Cardiac muscle cell (in vitro differentiated cells and primary cell): ENCODE data around the gene KDSR. TPM values are rescaled to one million over a fixed set of nuclear protein-coding genes. Genes with fewer than 3 reads are reported as not detected.
A peak's percentile ranks its signal among the peaks of the same experiment; 100 is the strongest.

Experiments used
- DNase-seq, 2 donors: peaks; one replicate each; pipeline versions ENCODE4 v3.0.0 to v3.0.0-alpha.2; 2010 to 2017; ENCODE audit warnings: low read depth in 1 of 2, low spot score in 1 of 2
- H3K27ac ChIP-seq: fragments of 200-600 bp; sonication (generic); 2 replicates; pipeline ENCODE4 v1.5.1; 2016
- H3K27me3 ChIP-seq: fragments of 200-600 bp; sonication (generic); 2 replicates; pipeline ENCODE4 v1.6.0; 2016; ENCODE audit warnings: control low read depth
- H3K36me3 ChIP-seq: fragments of 200-600 bp; sonication (generic); 2 replicates; pipeline ENCODE4 v1.5.1; 2016; ENCODE audit warnings: control low read depth
- H3K4me1 ChIP-seq: fragments of 200-600 bp; sonication (generic); 2 replicates; pipeline ENCODE4 v1.8.1; 2017; ENCODE audit warnings: low read depth, mild to moderate bottlenecking, mixed run types
- H3K4me3 ChIP-seq: fragments of 200-600 bp; sonication (generic); 2 replicates; pipeline ENCODE4 v1.5.1; 2016; ENCODE audit warnings: mild to moderate bottlenecking
- H3K9me3 ChIP-seq: fragments of 200-600 bp; sonication (generic); 2 replicates; pipeline ENCODE4 v1.5.1; 2017; ENCODE audit warnings: low read depth, mild to moderate bottlenecking, control low read depth
- CTCF ChIP-seq: IDR thresholded peaks from 2 replicates; pipeline ENCODE4 v1.5.1; 2012; ENCODE audit warnings: low read depth, mild to moderate bottlenecking, low read length
- polyA plus RNA-seq: library from polyadenylated mRNA; unstranded; fragments of >200 nt; fragmentation: Nextera tagmentation; extraction: Ambion mirVana; gene quantifications from 2 replicates; pipeline ENCODE4 v1.2.1, GENCODE V29; 2016
- total RNA-seq: library from RNA; depleted of rRNA; stranded (reverse); fragments of >200 nt; gene quantifications from 2 replicates; pipeline ENCODE4 v1.2.3, GENCODE V29; 2016

The KDSR gene
- total and polyA plus RNA-seq, 2 experiments from 2014 or later, result 21.3 to 28.0 TPM

GRCh38 chr18:63342206-63342605 is 24.8 kb downstream of the KDSR start:
- H3K4me3 ChIP-seq, result no peak overlapping the region
- peaks cover 27% of the 10 kb centered on the region for H3K36me3 ChIP-seq
- no peaks in the 10 kb centered on the region for H3K27me3 ChIP-seq
- no peaks in the 10 kb centered on the region for H3K9me3 ChIP-seq
- peak; percentile 54 for TF ChIP-seq CTCF
- H3K27ac ChIP-seq, result no peak overlapping the region
- H3K4me1 ChIP-seq, result no peaks in the 10 kb centered on the region
- DNase-seq, result peak; percentile 53 to 62

- TF ChIP-seq CTCF, result peak; percentile 59
- H3K4me1 ChIP-seq, result no peaks in the 10 kb centered on the region
- peak; percentile 56 to 69 for DNase-seq
- no peak overlapping the region for H3K4me3 ChIP-seq
- H3K9me3 ChIP-seq, result no peaks in the 10 kb centered on the region
- H3K27ac ChIP-seq, result no peak overlapping the region
- peaks cover 37% of the 10 kb centered on the region for H3K36me3 ChIP-seq
- H3K27me3 ChIP-seq, result no peaks in the 10 kb centered on the region
Measured at GRCh38 chr18:63339920-63340484, 27.0 kb downstream of the KDSR start.

GRCh38 chr18:63336366-63337099 is 30.5 kb downstream of the KDSR start:
- Histone ChIP-seq H3K27me3 (no peaks in the 10 kb centered on the region), H3K4me3 (no peak overlapping the region), H3K27ac (no peak overlapping the region), H3K36me3 (peaks cover 43% of the 10 kb centered on the region), H3K9me3 (no peaks in the 10 kb centered on the region), H3K4me1 (no peaks in the 10 kb centered on the region)
- peak in 1 of 2 donors; percentile 86 for DNase-seq
- TF ChIP-seq CTCF, result no peak

GRCh38 chr18:63331105-63331504 is 35.9 kb downstream of the KDSR start:
- Histone ChIP-seq H3K36me3 (peaks cover 26% of the 10 kb centered on the region), H3K4me1 (no peaks in the 10 kb centered on the region), H3K27me3 (no peaks in the 10 kb centered on the region), H3K27ac (no peak overlapping the region), H3K9me3 (no peaks in the 10 kb centered on the region), H3K4me3 (no peak overlapping the region)
- no peak for TF ChIP-seq CTCF
- DNase-seq, result no peak

- Histone ChIP-seq H3K36me3 (peaks cover 16% of the 10 kb centered on the region), H3K27ac (no peak overlapping the region), H3K4me1 (no peaks in the 10 kb centered on the region), H3K4me3 (no peak overlapping the region), H3K27me3 (no peaks in the 10 kb centered on the region), H3K9me3 (no peaks in the 10 kb centered on the region)
- TF ChIP-seq CTCF, result no peak
- no peak for DNase-seq
Measured at GRCh38 chr18:63329431-63330145, 37.4 kb downstream of the KDSR start.
